H1 (cell line): ENCODE data around the gene PSMB1. TPM values are rescaled to one million over a fixed set of nuclear protein-coding genes. Genes with fewer than 3 reads are reported as not detected.

Experiments used
- CEBPB ChIP-seq: IDR thresholded peaks from 2 replicates; pipeline ENCODE4 v1.6.1; 2012; ENCODE audit warnings: low read depth, low read length
- polyA plus RNA-seq, 7 experiments: library from polyadenylated mRNA; depleted of rRNA in 3 of 7; stranded (reverse) in 5 of 7; unstranded in 2 of 7; fragments of >200 nt in 5 of 7; fragments of 200-250 nt in 2 of 7; gene quantifications; 1 replicate in 5 of 7; 2 replicates in 1 of 7; 4 replicates in 1 of 7; pipeline versions ENCODE4 v1.2.1 to v1.2.3, GENCODE V29; 2011 to 2013; ENCODE audit warnings: missing spikeins in 2 of 7, mixed read lengths in 2 of 7
- total RNA-seq: library from RNA; stranded (reverse); fragmentation: NEBNext Ultra II Directional; extraction: Animal tissue kit (Norgen Biotek cat#: 25700); gene quantifications from 2 replicates; pipeline ENCODE4 v1.2.1, GENCODE V29; 2021

Gene PSMB1
- total and polyA plus RNA-seq, 2 of the 8 experiments (the other 6 are each of a cell fraction or from before 2014, with no cell fraction given) = 237 to 609 TPM

GRCh38 chr6:170572704-170573466 is 19.8 kb upstream of the PSMB1 start (continued):
- no peak for TF ChIP-seq CEBPB
